Uterus (tissue), 4 donors: Measurements from ENCODE around the gene KRT6A. TPM values are rescaled to one million over a fixed set of nuclear protein-coding genes. Genes with fewer than 3 reads are reported as not detected.
"Not testable (repeated sequence)": the region's sequence is repeated elsewhere in the genome, so short reads cannot be mapped to it uniquely, and the experiment has no call there.

ENCODE experiments used
- DNase-seq, 2 donors: peaks; one replicate each; pipeline ENCODE4 v3.0.0-alpha.2; 2019 to 2020
- H3K27ac ChIP-seq, 2 donors: fragments of 200-600 bp; sonication (generic); 1 replicate in 1 of 2; 2 replicates in 1 of 2; pipeline ENCODE4 v1.5.1; 2016 to 2018
- H3K27me3 ChIP-seq, 2 donors: fragments of 200-600 bp; sonication (generic); one replicate each; pipeline ENCODE4 v1.5.1; 2018 to 2019; ENCODE audit warnings: control low read depth in 1 of 2
- H3K36me3 ChIP-seq, 2 donors: fragments of 200-600 bp; sonication (generic); one replicate each; pipeline ENCODE4 v1.5.1; 2019; ENCODE audit warnings: control low read depth in 1 of 2
- H3K4me1 ChIP-seq, 2 donors: fragments of 200-600 bp; sonication (generic); one replicate each; pipeline ENCODE4 v1.5.1; 2018 to 2019; ENCODE audit warnings: control low read depth in 1 of 2
- H3K4me3 ChIP-seq, 2 donors: fragments of 200-600 bp; sonication (generic); 1 replicate in 1 of 2; 2 replicates in 1 of 2; pipeline ENCODE4 v1.5.1; 2018 to 2019; ENCODE audit warnings: mild to moderate bottlenecking in 1 of 2
- H3K9me3 ChIP-seq, 2 donors: fragments of 200-600 bp; sonication (generic); one replicate each; pipeline ENCODE4 v1.5.1; 2019; ENCODE audit warnings: control low read depth in 1 of 2
- CTCF ChIP-seq, 4 experiments: fragments of 200-600 bp in 2 of 4; fragments of 450-650 bp in 2 of 4; sonication (generic) in 2 of 4; IDR thresholded peaks; one replicate each; pipeline ENCODE4 v1.5.1; 2016 to 2019; ENCODE audit warnings: antibody characterized with exemption in 4 of 4, mild to moderate bottlenecking in 2 of 4, moderate library complexity in 1 of 4
- POLR2A ChIP-seq, 2 donors: fragments of 450-650 bp; IDR thresholded peaks; one replicate each; pipeline ENCODE4 v1.6.1; 2016; ENCODE audit warnings: antibody characterized with exemption in 2 of 2, mild to moderate bottlenecking in 1 of 2, moderate library complexity in 1 of 2
- intact Hi-C: fragments of 100-400 bp; cut with DNase I; formaldehyde crosslinking; loops from one replicate; pipeline ENCODE4 v1.15.1; 2023; ENCODE audit warnings: low total_unique reads
- total RNA-seq, 4 donors: library from RNA; depleted of rRNA in 3 of 4; stranded (reverse); fragments of >200 nt in 3 of 4; gene quantifications; one replicate each; pipeline versions ENCODE4 v1.1.0 to v1.2.4, GENCODE V29; 2014 to 2023
- donor health status: DM: yes; HTN: yes; CAD: no.

Gene KRT6A
- total RNA-seq, 4 donors from 2014 or later: 0.90 to 48.5 (median 1.7) TPM; not detected in 1

- H3K36me3 ChIP-seq: no peaks in the 10 kb centered on the region
- no peak for TF ChIP-seq CTCF (IDR thresholded peaks at IDR 0.05)
- TF ChIP-seq POLR2A (IDR thresholded peaks at IDR 0.05): no peak
- H3K9me3 ChIP-seq: no peaks in the 10 kb centered on the region
- H3K27me3 ChIP-seq: no peaks in the 10 kb centered on the region
- no peaks in the 10 kb centered on the region for H3K4me1 ChIP-seq
- DNase-seq: no peak
- intact Hi-C loops: no loop called here
- no peak overlapping the region for H3K27ac ChIP-seq
- no peak overlapping the region for H3K4me3 ChIP-seq
These were observed 44.8 kb downstream of the KRT6A start for GRCh38 chr12:52448228-52448627.

GRCh38 chr12:52447196-52447595 lies 45.9 kb downstream of the KRT6A start:
- H3K4me3 ChIP-seq, H3K27ac ChIP-seq, H3K27me3 ChIP-seq, H3K36me3 ChIP-seq, intact Hi-C loops, H3K9me3 ChIP-seq, DNase-seq, H3K4me1 ChIP-seq: not testable (repeated sequence)

GRCh38 chr12:52446367-52447045 lies 46.6 kb downstream of the KRT6A start:
- no peak overlapping the region for H3K27ac ChIP-seq
- no peak overlapping the region for H3K4me3 ChIP-seq
- no peaks in the 10 kb centered on the region for H3K9me3 ChIP-seq
- DNase-seq: no peak
- H3K4me1 ChIP-seq: no peaks in the 10 kb centered on the region
- intact Hi-C loops: no loop called here
- TF ChIP-seq POLR2A (IDR thresholded peaks at IDR 0.05) (no peak), CTCF (IDR thresholded peaks at IDR 0.05) (no peak)
- no peaks in the 10 kb centered on the region for H3K36me3 ChIP-seq
- no peaks in the 10 kb centered on the region for H3K27me3 ChIP-seq

GRCh38 chr12:52445876-52446275 lies 47.2 kb downstream of the KRT6A start:
- no peak for DNase-seq
- Histone ChIP-seq H3K36me3 (no peaks in the 10 kb centered on the region), H3K9me3 (no peaks in the 10 kb centered on the region), H3K27ac (no peak overlapping the region), H3K4me1 (no peaks in the 10 kb centered on the region), H3K4me3 (no peak overlapping the region), H3K27me3 (no peaks in the 10 kb centered on the region)
- no peak for TF ChIP-seq POLR2A (IDR thresholded peaks at IDR 0.05)
- TF ChIP-seq CTCF (IDR thresholded peaks at IDR 0.05): no peak
- intact Hi-C loops: no loop called here

- H3K9me3 ChIP-seq: no peaks in the 10 kb centered on the region
- no peaks in the 10 kb centered on the region for H3K4me1 ChIP-seq
- no peaks in the 10 kb centered on the region for H3K27me3 ChIP-seq
- TF ChIP-seq CTCF (IDR thresholded peaks at IDR 0.05): no peak
- no peak overlapping the region for H3K27ac ChIP-seq
- intact Hi-C loops: no loop called here
- no peak for DNase-seq
- no peak overlapping the region for H3K4me3 ChIP-seq
- H3K36me3 ChIP-seq: no peaks in the 10 kb centered on the region
These were observed 48.1 kb downstream of the KRT6A start for GRCh38 chr12:52444647-52445595.
